HepG2 (cell line): Measurements from ENCODE around the gene LLGL1. TPM values are rescaled to one million over a fixed set of nuclear protein-coding genes. Genes with fewer than 3 reads are reported as not detected.
A peak's percentile ranks its signal among the peaks of the same experiment; 100 is the strongest.

Experiments
- ARNT2 ChIP-seq: sonication (generic); formaldehyde crosslinking; IDR thresholded peaks from 2 replicates; pipeline ENCODE4 v1.8.0; 2022; ENCODE audit warnings: mild to moderate bottlenecking, low read depth, missing genetic modification reagents, moderate library complexity
- BCL6 ChIP-seq: IDR thresholded peaks from 2 replicates; pipeline ENCODE4 v1.6.1; 2016; ENCODE audit warnings: missing genetic modification reagents, missing compliant biosample characterization
- BHLHE40 ChIP-seq: IDR thresholded peaks from 2 replicates; pipeline ENCODE4 v1.6.1; 2011; ENCODE audit warnings: low read length, improper control_type of control experiment
- CEBPB ChIP-seq: IDR thresholded peaks from 2 replicates; pipeline ENCODE4 v1.6.1; 2011; ENCODE audit warnings: low read depth, low read length, improper control_type of control experiment, borderline replicate concordance
- EED ChIP-seq: sonication (generic); formaldehyde crosslinking; IDR thresholded peaks from 2 replicates; pipeline ENCODE4 v1.5.0; 2020; ENCODE audit warnings: mild to moderate bottlenecking, missing genetic modification reagents
- HOXA7 ChIP-seq: sonication (generic); formaldehyde crosslinking; IDR thresholded peaks from 2 replicates; pipeline ENCODE4 v1.8.1; 2022; ENCODE audit warnings: mild to moderate bottlenecking, missing genetic modification reagents, moderate library complexity
- HOXD1 ChIP-seq: sonication (generic); formaldehyde crosslinking; IDR thresholded peaks from 2 replicates; pipeline ENCODE4 v1.5.0; 2020; ENCODE audit warnings: missing genetic modification reagents
- IRX3 ChIP-seq: sonication (generic); formaldehyde crosslinking; IDR thresholded peaks from 2 replicates; pipeline ENCODE4 v1.8.1; 2023; ENCODE audit warnings: mild to moderate bottlenecking, low read depth, missing genetic modification reagents, borderline replicate concordance
- MYC ChIP-seq: sonication (generic); formaldehyde crosslinking; IDR thresholded peaks from 2 replicates; pipeline ENCODE4 v1.9.0; 2021; ENCODE audit warnings: missing genetic modification reagents, borderline replicate concordance
- NFYB ChIP-seq: sonication (generic); formaldehyde crosslinking; IDR thresholded peaks from 2 replicates; pipeline ENCODE4 v1.4.0; 2020; ENCODE audit warnings: missing genetic modification reagents
- RBM39 ChIP-seq: fragments of 200-400 bp; formaldehyde crosslinking; IDR thresholded peaks from one replicate; pipeline ENCODE4 v1.6.1; 2018; ENCODE audit warnings: antibody characterized with exemption, mild to moderate bottlenecking, low read depth, low read length; ENCODE audit not compliant: poor library complexity, severe bottlenecking
- SIX4 ChIP-seq: sonication (generic); formaldehyde crosslinking; IDR thresholded peaks from 2 replicates; pipeline ENCODE4 v1.4.0; 2020; ENCODE audit warnings: missing genetic modification reagents
- SNRNP70 ChIP-seq: fragments of 200-400 bp; formaldehyde crosslinking; IDR thresholded peaks from 2 replicates; pipeline ENCODE4 v1.6.1; 2017; ENCODE audit warnings: mild to moderate bottlenecking, low read depth, low read length, moderate library complexity
- SP1 ChIP-seq, 2 experiments: fragments of 450-650 bp in 1 of 2; sonication (generic) in 1 of 2; formaldehyde crosslinking in 1 of 2; IDR thresholded peaks; 2 replicates each; pipeline versions ENCODE4 v1.4.0 to v1.6.1; 2016 to 2020; ENCODE audit warnings: missing genetic modification reagents in 1 of 2
- SP2 ChIP-seq: sonication (generic); formaldehyde crosslinking; IDR thresholded peaks from 2 replicates; pipeline ENCODE4 v1.5.1; 2020; ENCODE audit warnings: mild to moderate bottlenecking, missing genetic modification reagents
- ZIK1 ChIP-seq: sonication (generic); formaldehyde crosslinking; IDR thresholded peaks from 2 replicates; pipeline ENCODE4 v1.5.0; 2020; ENCODE audit warnings: mild to moderate bottlenecking, low read depth, missing genetic modification reagents, borderline replicate concordance
- ZNF205 ChIP-seq: IDR thresholded peaks from 2 replicates; pipeline ENCODE4 v1.6.1; 2018; ENCODE audit warnings: missing biosample characterization, missing genetic modification reagents
- ZNF883 ChIP-seq: sonication (generic); formaldehyde crosslinking; IDR thresholded peaks from 2 replicates; pipeline ENCODE4 v1.5.1; 2020; ENCODE audit warnings: mild to moderate bottlenecking, missing genetic modification reagents; ENCODE audit errors: not compliant biosample characterization
- polyA plus RNA-seq, 8 experiments: library from polyadenylated mRNA; depleted of rRNA in 3 of 8; stranded (reverse) in 7 of 8; unstranded in 1 of 8; fragments of >200 nt; fragmentation: Illumina TruSeq in 4 of 8; extraction: Trizol in 4 of 8; gene quantifications; 2 replicates each; pipeline versions ENCODE4 v1.2.1 to v1.2.3, GENCODE V29; 2011 to 2016; ENCODE audit warnings: low read depth in 4 of 8, missing spikeins in 1 of 8, mixed read lengths in 1 of 8; ENCODE audit not compliant: insufficient read depth in 1 of 8
- total RNA-seq, 5 experiments: library from RNA; depleted of rRNA; stranded (reverse); fragments of >200 nt; fragmentation: Illumina TruSeq; extraction: Trizol; gene quantifications; 2 replicates each; pipeline ENCODE4 v1.2.3, GENCODE V29; 2016; ENCODE audit warnings: low read depth in 1 of 5
- TF ChIP-seq, protein P1 (sequence below): sonication (generic); formaldehyde crosslinking; IDR thresholded peaks from 2 replicates; pipeline ENCODE4 v1.4.0; 2020; ENCODE audit warnings: mild to moderate bottlenecking, missing genetic modification reagents
- TF ChIP-seq, protein P2 (sequence below): sonication (generic); formaldehyde crosslinking; IDR thresholded peaks from 2 replicates; pipeline ENCODE4 v1.8.0; 2022; ENCODE audit warnings: low read depth, missing genetic modification reagents

LLGL1 gene
- total and polyA plus RNA-seq, 2 of the 13 experiments (the other 11 are each of a cell fraction or from before 2014, with no cell fraction given): 15.0 to 15.3 TPM

- TF ChIP-seq RBM39 (peak; percentile 86), SIX4 (CRISPR knock-in tag) (peak; percentile 7; the same call in 1 of the 2 replicates), ARNT2 (CRISPR knock-in tag) (0 out of 2 replicates have a peak, but pooled peaks have one; percentile 74), CEBPB (no peak), ZIK1 (CRISPR knock-in tag) (peak; percentile 63; the same call in 1 of the 2 replicates), IRX3 (CRISPR knock-in tag) (peak; percentile 48), SNRNP70 (no peak), ZNF205 (CRISPR knock-in tag) (peak; percentile 98), SP1 (IDR thresholded peaks at IDR 0.05) (no peak), SP1 (CRISPR knock-in tag; IDR thresholded peaks at IDR 0.05) (peak; percentile 74), MYC (peak; percentile 71), HOXD1 (CRISPR knock-in tag) (no peak), ZNF883 (CRISPR knock-in tag) (peak; percentile 92), BHLHE40 (peak; percentile 41; the same call in 1 of the 2 replicates), EED (CRISPR knock-in tag) (0 out of 2 replicates have a peak, but pooled peaks have one; percentile 19), SP2 (CRISPR knock-in tag) (peak; percentile 98), NFYB (CRISPR knock-in tag) (peak; percentile 97), HOXA7 (CRISPR knock-in tag) (no peak), BCL6 (CRISPR knock-in tag) (0 out of 2 replicates have a peak, but pooled peaks have one; percentile 25)
- TF ChIP-seq, protein P1, sequence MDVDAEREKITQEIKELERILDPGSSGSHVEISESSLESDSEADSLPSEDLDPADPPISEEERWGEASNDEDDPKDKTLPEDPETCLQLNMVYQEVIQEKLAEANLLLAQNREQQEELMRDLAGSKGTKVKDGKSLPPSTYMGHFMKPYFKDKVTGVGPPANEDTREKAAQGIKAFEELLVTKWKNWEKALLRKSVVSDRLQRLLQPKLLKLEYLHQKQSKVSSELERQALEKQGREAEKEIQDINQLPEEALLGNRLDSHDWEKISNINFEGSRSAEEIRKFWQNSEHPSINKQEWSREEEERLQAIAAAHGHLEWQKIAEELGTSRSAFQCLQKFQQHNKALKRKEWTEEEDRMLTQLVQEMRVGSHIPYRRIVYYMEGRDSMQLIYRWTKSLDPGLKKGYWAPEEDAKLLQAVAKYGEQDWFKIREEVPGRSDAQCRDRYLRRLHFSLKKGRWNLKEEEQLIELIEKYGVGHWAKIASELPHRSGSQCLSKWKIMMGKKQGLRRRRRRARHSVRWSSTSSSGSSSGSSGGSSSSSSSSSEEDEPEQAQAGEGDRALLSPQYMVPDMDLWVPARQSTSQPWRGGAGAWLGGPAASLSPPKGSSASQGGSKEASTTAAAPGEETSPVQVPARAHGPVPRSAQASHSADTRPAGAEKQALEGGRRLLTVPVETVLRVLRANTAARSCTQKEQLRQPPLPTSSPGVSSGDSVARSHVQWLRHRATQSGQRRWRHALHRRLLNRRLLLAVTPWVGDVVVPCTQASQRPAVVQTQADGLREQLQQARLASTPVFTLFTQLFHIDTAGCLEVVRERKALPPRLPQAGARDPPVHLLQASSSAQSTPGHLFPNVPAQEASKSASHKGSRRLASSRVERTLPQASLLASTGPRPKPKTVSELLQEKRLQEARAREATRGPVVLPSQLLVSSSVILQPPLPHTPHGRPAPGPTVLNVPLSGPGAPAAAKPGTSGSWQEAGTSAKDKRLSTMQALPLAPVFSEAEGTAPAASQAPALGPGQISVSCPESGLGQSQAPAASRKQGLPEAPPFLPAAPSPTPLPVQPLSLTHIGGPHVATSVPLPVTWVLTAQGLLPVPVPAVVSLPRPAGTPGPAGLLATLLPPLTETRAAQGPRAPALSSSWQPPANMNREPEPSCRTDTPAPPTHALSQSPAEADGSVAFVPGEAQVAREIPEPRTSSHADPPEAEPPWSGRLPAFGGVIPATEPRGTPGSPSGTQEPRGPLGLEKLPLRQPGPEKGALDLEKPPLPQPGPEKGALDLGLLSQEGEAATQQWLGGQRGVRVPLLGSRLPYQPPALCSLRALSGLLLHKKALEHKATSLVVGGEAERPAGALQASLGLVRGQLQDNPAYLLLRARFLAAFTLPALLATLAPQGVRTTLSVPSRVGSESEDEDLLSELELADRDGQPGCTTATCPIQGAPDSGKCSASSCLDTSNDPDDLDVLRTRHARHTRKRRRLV (CRISPR knock-in tag): 0 out of 2 replicates have a peak, but pooled peaks have one; percentile 47
- TF ChIP-seq, protein P2, sequence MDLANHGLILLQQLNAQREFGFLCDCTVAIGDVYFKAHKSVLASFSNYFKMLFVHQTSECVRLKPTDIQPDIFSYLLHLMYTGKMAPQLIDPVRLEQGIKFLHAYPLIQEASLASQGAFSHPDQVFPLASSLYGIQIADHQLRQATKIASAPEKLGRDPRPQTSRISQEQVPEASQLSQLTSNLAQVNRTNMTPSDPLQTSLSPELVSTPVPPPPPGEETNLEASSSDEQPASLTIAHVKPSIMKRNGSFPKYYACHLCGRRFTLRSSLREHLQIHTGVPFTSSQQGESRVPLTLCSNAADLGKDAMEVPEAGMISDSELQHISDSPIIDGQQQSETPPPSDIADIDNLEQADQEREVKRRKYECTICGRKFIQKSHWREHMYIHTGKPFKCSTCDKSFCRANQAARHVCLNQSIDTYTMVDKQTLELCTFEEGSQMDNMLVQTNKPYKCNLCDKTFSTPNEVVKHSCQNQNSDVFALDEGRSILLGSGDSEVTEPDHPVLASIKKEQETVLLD (CRISPR knock-in tag): peak; percentile 91
Measured at GRCh38 chr17:18260332-18261145, 35.1 kb downstream of the LLGL1 start, which contains the start of gene MIEF2 (continued).
